ENCODE measurements around the gene TRAF3IP3.

- TF ChIP-seq CTCF (IDR thresholded peaks at IDR 0.05) (no peak), POLR2A (IDR thresholded peaks at IDR 0.05) (no peak)
Observed at GRCh38 chr1:209825591-209826434, 70.0 kb downstream of the TRAF3IP3 start.

All from esophagus squamous epithelium (tissue), 4 donors.